ENCODE data around the gene OTUD6A. TPM values are rescaled to one million over a fixed set of nuclear protein-coding genes. Genes with fewer than 3 reads are reported as not detected.

OTUD6A gene
- polyA plus RNA-seq, 3 donors = not detected

DNA sequence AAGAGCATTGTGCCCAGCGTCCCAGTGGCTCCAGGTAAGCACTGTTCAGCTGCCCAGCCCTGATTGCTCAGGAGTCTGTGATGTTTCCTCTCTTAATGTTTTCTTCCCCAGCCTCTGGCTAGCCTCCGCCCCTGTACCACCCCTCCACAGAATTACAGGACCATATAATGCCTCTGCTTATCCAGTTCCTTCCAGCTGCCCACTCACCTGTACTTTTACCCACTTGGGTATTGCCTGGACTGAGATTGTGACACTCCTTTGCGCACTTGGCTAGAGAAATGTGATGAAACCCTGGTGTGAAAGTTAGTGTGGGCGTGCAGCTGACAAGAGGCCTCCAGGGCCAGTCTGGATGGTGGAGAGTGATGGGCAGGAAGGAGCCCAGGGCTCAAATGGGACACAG is 12.3 kb upstream of the OTUD6A start, which contains the start of gene AWAT2:
Gene AWAT2, minus strand, starts transcription at position 14 of the 400 bp plus-strand sequence. Its CDS starts 6 bp downstream, at position 8.
- no peaks in the 10 kb centered on the region for H3K4me1 Mint-ChIP-seq
- WGBS (ENCODE audit: insufficient coverage) = 70% methylated on average over 2 of the region's 4 CpGs
- H3K27ac Mint-ChIP-seq = no peak within 1 kb of the TSS
- H3K9me3 ChIP-seq (replicated peaks in 1 of 2; ENCODE audit: control insufficient read depth in 1 of 2, insufficient read depth in 1 of 2, low read length in 2 of 2) = no peaks in the 10 kb centered on the region
- H3K4me2 ChIP-seq (replicated peaks; ENCODE audit: extremely low read depth, low read length, poor library complexity, severe bottlenecking) = no peak within 1 kb of the TSS
- H3K36me3 Mint-ChIP-seq = no peaks in the 10 kb centered on the region
- no peak within 1 kb of the TSS for H2AFZ ChIP-seq (ENCODE audit: insufficient read depth, low read depth, low read length, poor library complexity, severe bottlenecking)
- no peaks in the 10 kb centered on the region for H3K4me1 ChIP-seq (ENCODE audit: control insufficient read depth in 1 of 2, insufficient read depth in 2 of 2, low read length in 2 of 2)
- no peak within 1 kb of the TSS for H3K27ac ChIP-seq (ENCODE audit: low read depth in 1 of 2, low read length in 2 of 2)
- H4K20me1 ChIP-seq (ENCODE audit: insufficient read depth, low read length) = no peaks in the 10 kb centered on the region
- H3K36me3 ChIP-seq (replicated peaks in 1 of 2; ENCODE audit: control insufficient read depth in 1 of 2, insufficient read depth in 2 of 2, low read length in 2 of 2) = no peaks in the 10 kb centered on the region
- DNase-seq = no peak
- TF ChIP-seq, protein P1, sequence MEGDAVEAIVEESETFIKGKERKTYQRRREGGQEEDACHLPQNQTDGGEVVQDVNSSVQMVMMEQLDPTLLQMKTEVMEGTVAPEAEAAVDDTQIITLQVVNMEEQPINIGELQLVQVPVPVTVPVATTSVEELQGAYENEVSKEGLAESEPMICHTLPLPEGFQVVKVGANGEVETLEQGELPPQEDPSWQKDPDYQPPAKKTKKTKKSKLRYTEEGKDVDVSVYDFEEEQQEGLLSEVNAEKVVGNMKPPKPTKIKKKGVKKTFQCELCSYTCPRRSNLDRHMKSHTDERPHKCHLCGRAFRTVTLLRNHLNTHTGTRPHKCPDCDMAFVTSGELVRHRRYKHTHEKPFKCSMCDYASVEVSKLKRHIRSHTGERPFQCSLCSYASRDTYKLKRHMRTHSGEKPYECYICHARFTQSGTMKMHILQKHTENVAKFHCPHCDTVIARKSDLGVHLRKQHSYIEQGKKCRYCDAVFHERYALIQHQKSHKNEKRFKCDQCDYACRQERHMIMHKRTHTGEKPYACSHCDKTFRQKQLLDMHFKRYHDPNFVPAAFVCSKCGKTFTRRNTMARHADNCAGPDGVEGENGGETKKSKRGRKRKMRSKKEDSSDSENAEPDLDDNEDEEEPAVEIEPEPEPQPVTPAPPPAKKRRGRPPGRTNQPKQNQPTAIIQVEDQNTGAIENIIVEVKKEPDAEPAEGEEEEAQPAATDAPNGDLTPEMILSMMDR (IDR thresholded peaks at IDR 0.05) = no peak
- peaks cover 3 to 16% (median 4%) of the 10 kb centered on the region in 3 donors for H3K27me3 Mint-ChIP-seq (ENCODE audit: low read depth in 3 of 3)
- intact Hi-C loops (cut with micrococcal nuclease) = no loop called here
- H3K9ac ChIP-seq (ENCODE audit: insufficient read depth, low read length, poor library complexity, severe bottlenecking) = no peak within 1 kb of the TSS
- no peak within 1 kb of the TSS for H3K4me3 ChIP-seq (replicated peaks in 1 of 3; ENCODE audit: low read depth in 2 of 3, low read length in 3 of 3)
- H3K27me3 ChIP-seq (ENCODE audit: control insufficient read depth in 2 of 2, insufficient read depth in 2 of 2, low read length in 2 of 2) = no peaks in the 10 kb centered on the region
- no peaks in the 10 kb centered on the region for H3K9me3 Mint-ChIP-seq
- no peak within 1 kb of the TSS for H3K4me3 Mint-ChIP-seq
- H3K79me2 ChIP-seq (ENCODE audit: insufficient read depth, low read length) = no peaks in the 10 kb centered on the region

DNA sequence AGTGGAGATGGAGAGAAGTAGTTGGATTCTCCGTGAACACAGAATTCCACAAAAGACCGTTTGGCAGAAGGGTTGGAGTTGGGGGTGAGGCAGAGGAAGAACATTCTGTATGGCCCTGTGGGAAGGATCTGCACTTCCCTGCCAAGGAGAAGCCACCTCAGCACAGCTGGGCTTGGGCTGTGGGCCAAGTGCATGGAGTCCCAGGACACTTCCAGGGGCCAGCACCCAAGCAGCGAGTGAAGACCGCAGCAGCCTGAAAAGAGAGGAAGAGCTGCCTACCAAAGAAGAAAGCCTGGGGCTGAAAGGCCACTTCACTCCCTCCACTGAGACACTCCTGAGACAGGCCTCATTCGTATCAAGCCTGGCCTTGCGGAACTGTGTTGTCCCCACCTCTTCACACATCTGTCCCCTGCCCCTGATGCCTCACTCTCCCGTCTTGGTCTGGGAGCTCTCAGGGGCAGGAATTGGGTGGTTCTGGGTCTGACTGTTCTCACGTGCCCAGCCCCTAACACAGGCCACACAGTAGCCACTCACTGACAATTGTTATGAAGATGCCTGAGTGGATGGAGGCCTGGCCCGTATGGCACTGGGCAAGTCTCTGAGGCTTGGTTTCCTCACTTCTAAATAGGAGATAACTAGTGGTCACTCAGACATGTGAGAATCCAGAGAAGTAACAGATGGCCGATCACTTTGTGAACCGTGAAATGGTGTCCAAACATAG is 9.2 kb upstream of the OTUD6A start:
- TF ChIP-seq, protein P1 (IDR thresholded peaks at IDR 0.05) = no peak
- peaks cover 0 to 3% (median 0%) of the 10 kb centered on the region in 7 donors for H3K9me3 Mint-ChIP-seq
- H3K36me3 ChIP-seq (replicated peaks in 1 of 2; ENCODE audit: control insufficient read depth in 1 of 2, insufficient read depth in 2 of 2, low read length in 2 of 2) = no peaks in the 10 kb centered on the region
- H3K27me3 ChIP-seq (ENCODE audit: control insufficient read depth in 2 of 2, insufficient read depth in 2 of 2, low read length in 2 of 2) = no peaks in the 10 kb centered on the region
- WGBS (ENCODE audit: insufficient coverage) = 92% methylated on average over 2 of the region's 11 CpGs
- H3K27ac Mint-ChIP-seq = peak overlapping the region in 1 of 7 donors; percentile 61
- no peaks in the 10 kb centered on the region for H3K4me1 ChIP-seq (ENCODE audit: control insufficient read depth in 1 of 2, insufficient read depth in 2 of 2, low read length in 2 of 2)
- H3K9ac ChIP-seq (ENCODE audit: insufficient read depth, low read length, poor library complexity, severe bottlenecking) = no peak overlapping the region
- peak overlapping the region in 1 of 2 donors; percentile 11 for H3K4me3 Mint-ChIP-seq
- H2AFZ ChIP-seq (ENCODE audit: insufficient read depth, low read depth, low read length, poor library complexity, severe bottlenecking) = no peak overlapping the region
- H3K4me3 ChIP-seq (replicated peaks in 1 of 3; ENCODE audit: low read depth in 2 of 3, low read length in 3 of 3) = no peak overlapping the region
- no peak overlapping the region for H3K27ac ChIP-seq (ENCODE audit: low read depth in 1 of 2, low read length in 2 of 2)
- no peak overlapping the region for H3K4me2 ChIP-seq (replicated peaks; ENCODE audit: extremely low read depth, low read length, poor library complexity, severe bottlenecking)
- H3K79me2 ChIP-seq (ENCODE audit: insufficient read depth, low read length) = no peaks in the 10 kb centered on the region
- H3K4me1 Mint-ChIP-seq = no peaks in the 10 kb centered on the region
- no peaks in the 10 kb centered on the region for H4K20me1 ChIP-seq (ENCODE audit: insufficient read depth, low read length)
- no peaks in the 10 kb centered on the region for H3K36me3 Mint-ChIP-seq
- intact Hi-C loops (cut with micrococcal nuclease) = no loop called here
- H3K9me3 ChIP-seq (replicated peaks in 1 of 2; ENCODE audit: control insufficient read depth in 1 of 2, insufficient read depth in 1 of 2, low read length in 2 of 2) = no peaks in the 10 kb centered on the region
- DNase-seq = no peak
- peaks cover 1 to 17% (median 6%) of the 10 kb centered on the region in 3 donors for H3K27me3 Mint-ChIP-seq (ENCODE audit: low read depth in 3 of 3)
